Thymus (tissue), 11 donors: ENCODE results near the gene CD200. TPM values are rescaled to one million over a fixed set of nuclear protein-coding genes. Genes with fewer than 3 reads are reported as not detected.

ENCODE experiments used
- DNase-seq, 9 donors: peaks; one replicate each; pipeline ENCODE4 v3.0.0-alpha.2; 2013; ENCODE audit warnings: low spot score in 9 of 9, low read depth in 6 of 9, missing footprints in 1 of 9
- H3K27ac ChIP-seq, 2 donors: one replicate each; pipeline ENCODE4 v1.5.1; 2013; ENCODE audit warnings: control low read depth in 1 of 2, low read depth in 1 of 2, low read length in 1 of 2, mild to moderate bottlenecking in 1 of 2, moderate library complexity in 1 of 2
- H3K27me3 ChIP-seq, 2 donors: one replicate each; pipeline ENCODE4 v1.5.1; 2013; ENCODE audit warnings: low read length in 1 of 2; ENCODE audit not compliant: control insufficient read depth in 2 of 2, insufficient read depth in 1 of 2
- H3K36me3 ChIP-seq, 2 donors: one replicate each; pipeline ENCODE4 v1.5.1; 2013; ENCODE audit warnings: low read length in 1 of 2, mild to moderate bottlenecking in 1 of 2, moderate library complexity in 1 of 2; ENCODE audit not compliant: control insufficient read depth in 2 of 2, insufficient read depth in 2 of 2
- H3K4me1 ChIP-seq, 2 donors: one replicate each; pipeline ENCODE4 v1.5.1; 2013; ENCODE audit warnings: low read length in 2 of 2; ENCODE audit not compliant: control insufficient read depth in 2 of 2, insufficient read depth in 2 of 2
- H3K4me3 ChIP-seq, 2 donors: one replicate each; pipeline ENCODE4 v1.5.1; 2013; ENCODE audit warnings: low read length in 2 of 2, control low read depth in 1 of 2, mild to moderate bottlenecking in 1 of 2
- H3K9me3 ChIP-seq, 2 donors: one replicate each; pipeline ENCODE4 v1.5.1; 2013; ENCODE audit warnings: low read length in 1 of 2, mild to moderate bottlenecking in 1 of 2; ENCODE audit not compliant: control insufficient read depth in 2 of 2, insufficient read depth in 1 of 2
- WGBS: extraction: QIAGEN DNeasy Blood & Tissue Kit; methylation state at CpG from one replicate; pipeline ENCODE4 v1.1.7; 2013; 5-methylcytosine and 5-hydroxymethylcytosine counted together
- polyA plus RNA-seq: library from polyadenylated mRNA; stranded (reverse); fragments of 200-250 nt; gene quantifications from one replicate; pipeline ENCODE4 v1.2.3, GENCODE V29; 2013
- total RNA-seq: library from RNA; stranded (reverse); fragments of 120-200 nt; gene quantifications from one replicate; pipeline ENCODE4 v1.2.4, GENCODE V29; 2013
- donor health status: healthy.

Gene CD200
- total and polyA plus RNA-seq, 2 donors: 20.0 to 23.5 TPM

DNA sequence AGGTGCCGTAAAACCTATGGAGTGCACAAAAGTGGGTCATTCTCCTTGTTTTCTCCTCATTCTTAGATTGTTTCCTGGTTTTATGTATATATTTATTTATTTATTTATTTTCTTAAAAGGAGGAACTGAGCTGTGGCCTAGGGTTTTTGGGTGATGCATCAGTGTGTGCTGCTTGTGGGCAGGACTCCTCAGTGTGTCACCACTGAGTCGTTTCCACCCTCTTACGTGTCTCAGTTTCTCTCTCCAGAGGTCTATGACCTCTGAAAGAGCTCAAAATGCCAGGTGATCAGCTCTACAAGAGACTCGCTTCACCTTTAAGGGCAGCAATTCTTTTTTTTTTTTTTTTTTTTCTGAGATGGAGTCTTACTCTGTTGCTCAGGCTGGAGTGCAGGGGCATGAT, 72.9 kb downstream of the CD200 start:
- Histone ChIP-seq H3K36me3 (no peaks in the 10 kb centered on the region), H3K4me1 (no peaks in the 10 kb centered on the region), H3K9me3 (no peaks in the 10 kb centered on the region), H3K27ac (no peak overlapping the region), H3K4me3 (no peak overlapping the region), H3K27me3 (no peaks in the 10 kb centered on the region)
- DNase-seq: no peak
- 91% methylated on average over 4 of the region's 4 CpGs for WGBS

DNA sequence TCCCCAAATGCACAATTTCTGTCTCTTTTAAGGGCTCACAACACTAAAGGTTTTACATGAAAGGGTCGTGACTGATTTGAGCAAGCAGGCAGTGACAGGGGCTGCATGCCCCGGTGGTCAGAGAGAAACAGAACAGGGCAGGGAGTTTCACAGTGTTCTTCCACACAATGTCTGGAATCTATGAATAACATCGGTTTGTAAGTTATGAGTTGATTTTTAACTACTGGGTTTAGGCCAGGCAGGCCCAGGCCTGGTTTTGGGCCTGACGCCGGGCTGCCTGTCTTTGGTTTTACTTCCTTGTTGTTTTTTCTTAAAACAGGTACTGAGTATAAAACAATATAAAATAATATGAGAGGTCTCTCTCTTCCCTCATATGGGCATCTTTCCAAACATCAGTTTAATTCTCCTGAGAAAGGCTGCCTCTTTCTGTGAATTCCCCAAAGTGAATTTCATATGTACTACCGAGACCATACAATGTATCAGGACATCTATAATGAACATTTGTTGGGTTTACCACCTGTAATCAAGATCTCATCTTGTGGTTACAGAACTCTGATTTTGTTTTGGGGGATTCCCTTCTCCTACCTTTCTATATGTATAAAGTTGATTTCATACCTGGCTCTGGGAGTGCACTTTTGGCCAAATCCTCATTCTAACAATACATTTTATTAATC, 74.4 kb downstream of the CD200 start:
- 91% methylated on average over 6 of the region's 6 CpGs for WGBS
- no peaks in the 10 kb centered on the region for H3K4me1 ChIP-seq
- H3K4me3 ChIP-seq: no peak overlapping the region
- DNase-seq: no peak
- H3K27ac ChIP-seq: no peak overlapping the region
- H3K9me3 ChIP-seq: no peaks in the 10 kb centered on the region
- H3K27me3 ChIP-seq: no peaks in the 10 kb centered on the region
- H3K36me3 ChIP-seq: no peaks in the 10 kb centered on the region

DNA sequence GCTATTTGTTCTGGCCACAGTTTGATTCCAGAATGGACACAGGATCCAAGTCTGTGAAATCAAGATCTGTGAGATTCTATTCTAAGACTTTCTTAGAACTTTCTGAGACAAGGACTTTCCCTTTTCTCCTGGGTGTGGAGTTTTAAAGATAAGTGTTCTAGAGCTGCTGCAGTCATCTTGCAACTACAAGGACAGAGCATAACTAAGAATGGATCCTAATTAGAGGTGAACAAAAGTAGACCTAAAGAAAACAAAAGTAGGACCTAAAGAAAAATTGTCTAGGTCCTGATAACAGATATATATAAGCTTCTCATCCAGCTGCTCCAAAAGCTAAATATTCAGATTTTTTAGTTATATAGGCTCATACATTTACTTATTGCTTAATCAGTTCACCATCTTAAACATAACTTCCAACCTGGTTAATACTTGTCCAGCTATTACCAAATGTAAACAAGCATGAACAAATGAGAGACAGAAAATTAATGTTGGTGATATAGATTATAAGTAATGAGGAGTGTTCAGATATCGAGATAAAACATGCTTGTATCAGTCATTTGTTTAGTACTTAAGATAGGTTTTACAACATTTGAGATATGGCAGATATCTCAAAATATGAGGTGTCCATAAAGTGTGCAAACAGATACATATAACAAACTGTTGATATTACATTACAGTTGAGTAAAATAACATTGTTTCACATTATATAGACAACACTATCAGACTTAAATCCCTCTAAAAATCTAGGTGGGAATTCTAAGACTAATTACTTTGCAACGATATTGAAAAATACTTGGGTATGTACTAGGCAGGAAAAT, 75.1 kb downstream of the CD200 start:
- Histone ChIP-seq H3K27me3 (no peaks in the 10 kb centered on the region), H3K9me3 (no peaks in the 10 kb centered on the region), H3K4me1 (no peaks in the 10 kb centered on the region), H3K4me3 (no peak overlapping the region), H3K27ac (no peak overlapping the region), H3K36me3 (no peaks in the 10 kb centered on the region)
- 98% methylated on average over 2 of the region's 2 CpGs for WGBS
- no peak for DNase-seq

DNA sequence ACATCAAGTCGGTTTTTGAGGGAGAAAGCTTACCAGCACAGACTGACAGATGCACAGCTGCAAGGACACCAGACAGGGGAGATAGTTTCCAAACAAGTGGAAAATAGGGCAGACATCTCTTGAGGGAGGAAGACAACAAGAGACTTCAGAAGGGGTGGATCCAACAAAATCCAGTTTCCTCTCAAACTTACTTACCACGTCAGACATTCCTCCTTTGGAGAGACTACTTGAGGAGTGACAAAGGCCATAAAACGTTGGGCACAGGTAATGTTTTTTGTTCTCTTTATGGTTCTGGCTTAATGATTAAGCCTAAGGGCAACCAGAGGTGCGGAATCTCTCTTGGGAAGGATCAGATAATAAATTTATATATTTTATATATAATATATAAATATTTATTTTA, 76.1 kb downstream of the CD200 start:
- no peaks in the 10 kb centered on the region for H3K27me3 ChIP-seq
- no peaks in the 10 kb centered on the region for H3K9me3 ChIP-seq
- no peaks in the 10 kb centered on the region for H3K4me1 ChIP-seq
- no peak overlapping the region for H3K27ac ChIP-seq
- WGBS: 93% methylated on average over 4 of the region's 4 CpGs
- H3K36me3 ChIP-seq: no peaks in the 10 kb centered on the region
- DNase-seq: no peak
- H3K4me3 ChIP-seq: no peak overlapping the region

DNA sequence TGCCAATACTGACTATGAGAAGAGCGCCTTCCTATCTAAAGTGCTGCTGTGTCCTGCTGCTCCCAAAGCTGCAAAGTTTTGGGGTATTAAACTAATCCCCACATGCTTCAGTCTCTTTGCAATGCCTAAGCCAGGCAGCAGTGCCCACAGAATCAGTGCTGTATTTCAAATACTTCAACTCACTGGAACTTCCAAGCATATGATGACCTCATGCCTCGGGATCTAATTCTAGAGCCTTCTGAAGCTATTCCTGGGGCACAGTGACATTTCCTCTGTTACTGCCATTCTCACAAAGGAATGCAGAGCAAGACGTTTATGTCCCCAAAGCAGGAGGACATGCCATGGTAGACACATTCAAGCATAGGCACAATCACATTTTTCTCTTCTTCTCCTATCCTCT, 78.5 kb downstream of the CD200 start:
- H3K27me3 ChIP-seq: no peaks in the 10 kb centered on the region
- WGBS: 97% methylated on average over 3 of the region's 3 CpGs
- no peaks in the 10 kb centered on the region for H3K36me3 ChIP-seq
- no peak overlapping the region for H3K27ac ChIP-seq
- H3K4me1 ChIP-seq: no peaks in the 10 kb centered on the region
- H3K4me3 ChIP-seq: no peak overlapping the region
- DNase-seq: no peak
- no peaks in the 10 kb centered on the region for H3K9me3 ChIP-seq

Other genes with a start within 250 kb of the CD200 start
- 9.9 TPM for gene C3orf52, start 246.8 kb upstream of the CD200 start, total RNA-seq
- gene C3orf52, start 246.8 kb upstream of the CD200 start, polyA plus RNA-seq: 5.8 TPM
- 40.1 TPM for gene GCSAM, start 199.9 kb upstream of the CD200 start, total RNA-seq
- gene GCSAM, start 199.9 kb upstream of the CD200 start, polyA plus RNA-seq: 18.0 TPM
- gene SLC9C1, start 38.9 kb upstream of the CD200 start, total RNA-seq: 0.94 TPM
- gene SLC9C1, start 38.9 kb upstream of the CD200 start, polyA plus RNA-seq: 0.11 TPM
- gene BTLA, start 166.3 kb downstream of the CD200 start, total RNA-seq: 19.4 TPM
- gene BTLA, start 166.3 kb downstream of the CD200 start, polyA plus RNA-seq: 13.2 TPM
- gene ATG3, start 228.8 kb downstream of the CD200 start, total RNA-seq: 73.1 TPM
- gene ATG3, start 228.8 kb downstream of the CD200 start, polyA plus RNA-seq: 56.4 TPM
- gene SLC35A5, start 228.9 kb downstream of the CD200 start, total RNA-seq: 25.9 TPM
- gene SLC35A5, start 228.9 kb downstream of the CD200 start, polyA plus RNA-seq: 21.7 TPM